H1 (cell line): ENCODE data around the gene TSPAN9.

Experiments
- EP300 ChIP-seq, 2 experiments: IDR thresholded peaks; 1 replicate in 1 of 2; 2 replicates in 1 of 2; pipeline ENCODE4 v1.6.1; 2011 to 2012; ENCODE audit warnings: low read depth in 2 of 2, low read length in 2 of 2, mild to moderate bottlenecking in 2 of 2, borderline replicate concordance in 1 of 2, inconsistent platforms in 1 of 2, moderate library complexity in 1 of 2
- POLR2A ChIP-seq, 2 experiments: IDR thresholded peaks; 1 replicate in 1 of 2; 2 replicates in 1 of 2; pipeline ENCODE4 v1.6.1; 2011; ENCODE audit warnings: low read depth in 2 of 2, low read length in 2 of 2, mild to moderate bottlenecking in 2 of 2; ENCODE audit errors: control extremely low read depth in 1 of 2
- POLR2AphosphoS5 ChIP-seq: IDR thresholded peaks from 2 replicates; pipeline ENCODE4 v1.6.1; 2011; ENCODE audit warnings: low read depth, low read length
- SIN3A ChIP-seq, 2 experiments: IDR thresholded peaks in 1 of 2; conservative IDR thresholded peaks in 1 of 2; 2 replicates each; pipeline ENCODE4 v1.6.1; 2011 to 2012; ENCODE audit warnings: low read length in 2 of 2, improper control_type of control experiment in 1 of 2, low read depth in 1 of 2, mild to moderate bottlenecking in 1 of 2
- SIX5 ChIP-seq: IDR thresholded peaks from 2 replicates; pipeline ENCODE4 v1.6.1; 2011; ENCODE audit warnings: mild to moderate bottlenecking, low read depth, low read length
- TAF1 ChIP-seq: IDR thresholded peaks from 2 replicates; pipeline ENCODE4 v1.6.1; 2011; ENCODE audit warnings: mild to moderate bottlenecking, low read depth, low read length
- TF ChIP-seq, protein P1 (sequence below), 3 experiments: IDR thresholded peaks; 1 replicate in 2 of 3; 2 replicates in 1 of 3; pipeline versions ENCODE4 v1.5.1 to v1.6.1; 2011; ENCODE audit warnings: low read length in 3 of 3, mild to moderate bottlenecking in 3 of 3, inconsistent platforms in 2 of 3, low read depth in 1 of 3, moderate library complexity in 1 of 3; ENCODE audit not compliant: insufficient read depth in 1 of 3; ENCODE audit errors: control extremely low read depth in 1 of 3

- no peak for TF ChIP-seq POLR2AphosphoS5
- no peak for TF ChIP-seq SIN3A (conservative IDR thresholded peaks at IDR 0.05 in 1 of 2, IDR thresholded peaks at IDR 0.05 in 1 of 2; ENCODE audit: low read depth in 1 of 2, low read length in 2 of 2)
- TF ChIP-seq, protein P1, sequence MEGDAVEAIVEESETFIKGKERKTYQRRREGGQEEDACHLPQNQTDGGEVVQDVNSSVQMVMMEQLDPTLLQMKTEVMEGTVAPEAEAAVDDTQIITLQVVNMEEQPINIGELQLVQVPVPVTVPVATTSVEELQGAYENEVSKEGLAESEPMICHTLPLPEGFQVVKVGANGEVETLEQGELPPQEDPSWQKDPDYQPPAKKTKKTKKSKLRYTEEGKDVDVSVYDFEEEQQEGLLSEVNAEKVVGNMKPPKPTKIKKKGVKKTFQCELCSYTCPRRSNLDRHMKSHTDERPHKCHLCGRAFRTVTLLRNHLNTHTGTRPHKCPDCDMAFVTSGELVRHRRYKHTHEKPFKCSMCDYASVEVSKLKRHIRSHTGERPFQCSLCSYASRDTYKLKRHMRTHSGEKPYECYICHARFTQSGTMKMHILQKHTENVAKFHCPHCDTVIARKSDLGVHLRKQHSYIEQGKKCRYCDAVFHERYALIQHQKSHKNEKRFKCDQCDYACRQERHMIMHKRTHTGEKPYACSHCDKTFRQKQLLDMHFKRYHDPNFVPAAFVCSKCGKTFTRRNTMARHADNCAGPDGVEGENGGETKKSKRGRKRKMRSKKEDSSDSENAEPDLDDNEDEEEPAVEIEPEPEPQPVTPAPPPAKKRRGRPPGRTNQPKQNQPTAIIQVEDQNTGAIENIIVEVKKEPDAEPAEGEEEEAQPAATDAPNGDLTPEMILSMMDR (IDR thresholded peaks at IDR 0.05; ENCODE audit: control extremely low read depth in 1 of 3, insufficient read depth in 1 of 3, low read depth in 1 of 3, low read length in 3 of 3): no peak
- no peak for TF ChIP-seq TAF1
- no peak for TF ChIP-seq POLR2A (IDR thresholded peaks at IDR 0.05; ENCODE audit: control extremely low read depth in 1 of 2, low read depth in 2 of 2, low read length in 2 of 2)
- no peak for TF ChIP-seq EP300 (IDR thresholded peaks at IDR 0.05; ENCODE audit: borderline replicate concordance in 1 of 2, low read depth in 2 of 2, low read length in 2 of 2)
- TF ChIP-seq SIX5: no peak
These were observed 120.1 kb downstream of the TSPAN9 start for GRCh38 chr12:3197131-3197818.
